SKM-1 (cell line): ENCODE measurements around the gene PROB1.
"Not testable (repeated sequence)": the region's sequence is repeated elsewhere in the genome, so short reads cannot be mapped to it uniquely, and the experiment has no call there.

ENCODE experiments used
- DNase-seq: peaks from one replicate; lab custom pipeline; 2025; ENCODE audit not compliant: unreplicated experiment; lab: John Stamatoyannopoulos, UW

PROB1 gene

DNA sequence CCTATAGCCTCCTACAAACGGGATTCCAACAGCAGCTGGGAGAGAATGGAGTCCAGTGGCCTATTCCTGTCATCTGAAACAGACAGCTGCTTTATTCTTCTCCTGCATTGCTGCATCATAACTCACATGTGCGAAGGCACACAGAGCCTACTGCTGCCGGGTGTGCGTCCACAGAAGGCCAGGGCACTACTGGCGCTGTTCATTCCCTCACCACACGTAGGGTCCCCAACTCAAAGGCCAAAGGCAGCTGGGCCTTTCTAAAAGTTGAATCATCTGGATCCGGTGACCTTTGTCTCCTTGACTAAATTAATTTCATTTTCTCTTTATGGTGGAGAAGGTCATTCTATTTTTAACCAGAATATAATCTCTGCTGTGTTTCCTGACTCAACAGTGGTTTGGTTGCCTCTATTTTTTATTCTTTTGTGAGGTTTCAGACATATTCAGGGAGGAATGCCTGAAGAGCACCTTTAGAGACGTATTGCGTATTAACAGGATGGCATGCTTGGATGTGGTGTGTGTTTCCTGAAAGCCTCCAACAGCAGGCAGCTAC, 19.8 kb upstream of the PROB1 start:
- no peak for DNase-seq

DNA sequence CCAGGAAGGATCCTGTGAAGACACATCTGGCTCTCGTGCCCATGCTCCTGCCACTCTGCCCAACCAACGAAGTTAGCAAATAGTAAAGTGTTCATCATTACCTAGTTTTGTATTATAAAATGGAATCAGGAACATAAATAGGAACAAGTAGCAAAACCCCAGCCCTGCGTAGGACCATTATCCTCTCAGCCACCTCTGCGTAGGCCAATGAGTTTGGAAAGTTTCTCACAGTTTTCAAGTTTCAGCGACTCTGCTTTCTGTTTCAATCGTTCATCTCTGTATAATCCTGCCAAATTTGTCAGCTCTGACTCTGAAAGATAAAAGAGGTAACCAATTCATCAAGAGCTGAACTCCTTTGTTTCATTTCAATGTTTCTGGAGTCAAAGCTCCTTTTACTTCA, 19.1 kb upstream of the PROB1 start:
- DNase-seq = no peak

DNA sequence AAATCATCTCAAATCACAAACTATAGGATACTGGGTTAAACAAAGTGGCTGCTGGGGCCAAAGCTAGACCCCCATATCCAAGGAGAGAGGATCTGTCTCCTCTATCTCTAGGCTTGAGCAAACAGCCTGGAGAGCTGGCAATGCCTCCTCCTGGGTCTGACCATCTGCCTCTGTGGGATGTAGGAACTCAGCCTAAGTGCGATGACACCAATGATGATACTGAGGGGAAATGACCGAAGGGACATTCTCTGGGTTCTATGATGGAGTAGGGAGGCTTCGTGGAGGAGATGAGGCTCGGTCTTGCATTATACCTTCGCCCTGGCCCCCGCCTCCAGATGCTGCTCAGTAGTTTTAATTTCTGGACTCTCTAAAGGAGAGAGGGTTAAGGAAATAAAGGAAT, 18.2 kb upstream of the PROB1 start:
- no peak for DNase-seq

DNA sequence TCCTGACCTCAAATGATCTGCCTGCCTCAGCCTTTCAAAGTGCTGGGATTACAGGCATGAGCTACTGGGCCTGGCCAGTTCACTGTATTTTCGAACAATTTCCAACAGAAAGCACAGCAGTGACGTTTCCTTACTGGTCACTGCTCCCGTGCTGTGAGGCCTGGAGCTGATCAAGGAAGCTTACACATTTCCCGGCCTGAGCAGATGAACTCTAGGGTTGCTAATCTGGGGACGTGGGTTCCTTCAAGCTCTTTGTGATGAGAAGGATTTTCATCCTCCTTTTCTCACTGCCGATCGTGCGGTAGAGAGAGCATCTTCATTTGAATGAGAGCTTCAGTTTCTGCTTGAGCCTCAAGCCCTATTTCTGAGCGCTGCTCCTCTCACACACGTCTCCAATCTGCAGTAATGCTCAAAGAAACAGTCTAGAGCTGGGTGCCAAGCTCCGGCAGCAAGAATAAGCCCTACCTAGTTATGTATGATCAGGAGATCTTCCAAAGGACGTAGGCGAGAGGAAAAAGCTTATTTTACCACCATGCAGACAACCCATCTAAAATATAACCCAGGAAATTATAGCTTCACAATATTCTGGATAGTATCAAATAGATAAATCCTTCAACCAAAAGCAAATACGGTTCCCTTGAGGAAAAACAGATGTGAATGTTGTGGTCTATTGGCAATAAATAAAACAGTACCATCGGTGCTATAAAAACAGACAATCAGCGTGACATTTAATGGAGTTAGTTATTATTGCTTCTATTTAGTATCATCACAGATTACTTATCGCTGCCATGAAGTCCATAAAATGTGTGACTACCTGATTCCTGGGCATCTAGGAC, 16.3 kb upstream of the PROB1 start:
- DNase-seq = no peak

DNA sequence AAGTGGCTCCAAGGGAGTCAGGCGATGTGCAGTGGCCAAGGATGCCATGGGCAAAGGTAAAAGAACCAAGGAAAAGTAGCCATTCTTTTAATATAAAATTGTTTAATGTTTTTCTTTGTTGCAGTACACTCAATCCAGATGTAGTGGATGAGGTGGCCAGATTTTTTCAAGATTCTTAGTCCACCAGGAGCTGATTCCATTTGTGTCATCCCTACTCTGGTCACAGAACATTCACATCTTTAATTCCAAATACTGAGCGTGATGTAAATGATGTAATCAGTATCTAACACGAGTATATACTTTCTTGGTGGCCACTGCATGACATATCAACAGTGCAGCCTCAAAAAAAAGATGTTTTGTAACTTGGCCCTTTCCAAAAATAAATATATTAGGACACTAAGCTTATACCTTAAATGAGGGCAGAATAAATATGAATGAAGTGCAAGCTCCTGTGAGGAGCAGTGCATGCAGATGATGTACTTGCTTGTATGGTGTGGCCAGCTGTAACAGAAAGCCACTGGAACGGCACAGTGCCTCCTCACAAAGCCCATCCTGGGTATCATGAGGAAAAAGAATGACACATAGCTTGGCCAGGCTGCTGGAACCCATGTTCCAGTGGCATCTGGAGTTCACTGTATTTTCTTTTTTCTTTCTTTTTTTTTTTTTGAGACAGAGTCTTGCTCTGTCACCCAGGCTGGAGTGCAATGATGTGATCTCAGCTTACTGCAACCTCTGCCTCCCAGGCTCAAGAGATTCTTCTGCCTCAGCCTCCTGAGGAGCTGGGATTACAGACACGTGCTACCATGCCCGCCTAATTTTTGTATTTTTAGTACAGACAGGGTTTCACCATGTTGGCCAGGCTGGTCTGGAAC, 15.5 kb upstream of the PROB1 start:
- DNase-seq = no peak

DNA sequence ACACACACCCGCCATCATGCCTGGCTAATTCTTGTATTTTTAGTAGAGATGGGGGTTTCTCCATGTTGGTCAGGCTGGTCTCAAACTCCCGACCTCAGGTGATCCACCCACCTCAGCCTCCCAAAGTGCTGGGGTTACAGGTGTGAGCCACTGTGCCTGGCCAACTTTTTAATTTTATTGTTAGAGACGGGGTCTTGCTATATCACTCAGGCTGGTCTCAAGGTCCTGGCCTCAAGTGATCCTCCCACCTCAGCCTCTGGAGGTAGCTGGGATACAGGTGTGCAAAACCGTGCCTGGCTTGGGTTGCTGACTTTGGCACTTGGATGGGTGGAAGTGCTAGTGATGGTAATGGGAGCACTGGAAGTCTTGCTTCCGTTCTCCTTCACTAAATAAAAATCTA, 14.2 kb upstream of the PROB1 start:
- DNase-seq = not testable (repeated sequence)

DNA sequence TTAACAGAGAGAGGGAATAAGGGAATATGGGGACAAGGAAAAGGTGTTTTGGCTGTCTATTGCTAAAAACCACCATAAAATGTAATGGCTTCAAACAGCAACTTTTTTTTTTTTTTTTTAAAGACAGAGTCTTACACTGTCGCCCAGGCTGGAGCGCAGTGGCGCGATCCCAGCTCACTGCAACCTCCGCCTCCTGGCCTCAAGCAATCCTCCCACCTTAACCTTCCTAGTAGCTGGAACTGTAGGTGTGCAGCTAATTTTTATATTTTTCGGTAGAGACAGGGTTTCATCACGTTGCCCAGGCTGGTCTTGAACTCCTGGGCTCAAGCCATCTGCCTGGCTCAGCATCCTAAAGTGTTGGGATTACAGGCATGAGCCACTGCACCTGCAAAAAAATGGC, 13.3 kb upstream of the PROB1 start:
- DNase-seq = no peak

DNA sequence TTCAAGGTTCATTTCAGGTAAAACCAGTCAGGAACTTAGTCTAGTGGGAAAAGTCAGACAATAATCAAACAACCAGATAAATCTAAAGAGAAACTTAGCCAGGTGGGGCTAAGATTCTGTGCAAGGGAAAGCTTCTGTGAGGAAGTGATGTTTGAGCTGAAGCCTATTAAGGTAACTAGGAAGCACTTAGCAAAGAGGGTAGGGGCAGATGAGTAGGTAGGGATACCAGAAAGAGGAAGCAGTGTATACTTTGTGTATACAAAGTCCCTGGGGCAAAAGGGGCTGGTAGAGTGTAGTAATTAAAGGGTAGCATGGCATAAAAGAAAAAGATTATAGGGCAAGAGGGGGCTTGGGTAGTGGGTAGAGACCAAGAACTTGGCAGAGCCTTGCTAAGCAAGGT, 12.6 kb upstream of the PROB1 start:
- DNase-seq = peak; percentile 67

DNA sequence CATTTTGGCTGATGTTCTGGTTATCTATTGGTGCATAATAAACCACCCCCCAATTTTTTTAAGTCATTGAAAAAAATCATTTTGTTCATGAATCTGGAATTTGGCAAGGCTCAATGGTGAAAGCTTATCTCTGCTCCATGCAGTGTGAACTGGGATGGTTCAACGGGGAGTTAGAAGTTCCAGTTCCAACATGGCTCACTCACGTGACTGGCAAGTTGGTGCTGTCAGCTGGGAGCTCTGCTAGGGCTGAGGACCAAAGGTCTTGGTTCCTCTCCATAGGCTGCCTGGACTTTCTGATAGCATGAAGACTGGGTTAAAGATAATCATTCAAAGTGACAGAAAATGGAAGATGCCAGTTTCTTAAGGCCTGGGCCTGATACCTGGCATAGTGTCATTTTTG, 12.1 kb upstream of the PROB1 start:
- no peak for DNase-seq

DNA sequence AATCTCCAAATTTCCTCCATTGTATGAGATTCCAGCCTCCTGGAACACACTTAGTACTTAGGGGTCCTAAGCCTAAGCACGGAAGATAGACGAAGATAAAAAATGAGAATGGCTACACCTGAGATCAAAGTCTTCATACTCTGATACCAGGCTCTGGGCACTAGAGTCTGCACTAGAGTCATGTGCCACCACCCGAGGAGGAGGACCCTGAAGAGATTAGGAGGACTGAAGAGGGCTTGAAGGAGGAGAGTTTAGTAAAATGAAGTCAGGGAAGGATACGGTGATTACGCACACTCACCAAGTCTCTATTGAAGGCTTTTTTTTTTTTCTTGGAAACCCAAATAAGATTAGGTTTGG, 9.6 kb upstream of the PROB1 start:
- no peak for DNase-seq

DNA sequence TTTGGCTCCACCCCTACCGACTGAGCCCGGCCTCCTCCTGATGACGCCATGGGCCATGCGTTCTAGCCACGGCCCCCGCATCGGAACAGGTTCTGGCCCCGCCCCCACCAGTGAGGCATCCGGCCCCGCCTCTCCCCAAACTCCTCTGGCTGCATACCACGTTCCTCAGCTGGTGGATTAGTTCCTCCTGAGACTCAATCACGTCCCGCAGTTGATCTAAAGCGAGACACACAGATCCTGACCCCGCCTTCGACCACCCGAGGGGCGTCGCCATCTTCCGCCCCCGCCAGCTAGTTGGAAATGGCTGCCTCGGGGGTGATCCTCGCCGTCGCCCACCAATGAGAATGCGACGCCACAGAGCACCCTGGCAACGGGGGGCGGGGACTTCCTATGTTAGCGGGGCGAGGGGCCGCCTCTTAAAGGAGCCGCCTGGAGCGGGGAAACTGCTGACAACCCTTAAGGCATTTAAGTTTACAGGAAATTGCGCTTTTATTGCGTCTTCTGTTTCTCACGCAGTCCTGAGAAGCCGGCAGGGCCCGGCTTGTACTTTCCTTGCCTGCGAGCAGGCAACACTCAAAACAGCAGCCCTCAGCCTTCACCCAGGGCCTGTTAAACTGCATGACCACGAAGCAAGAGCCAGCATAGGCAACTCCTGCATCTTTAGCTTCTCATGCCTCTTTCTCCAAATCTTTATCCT, 9.0 kb upstream of the PROB1 start, which contains the start of gene SPATA24:
SPATA24 (minus strand) TSS at position 303 of the 697 bp plus-strand sequence; CDS start at position 274, 29 bp downstream.
- DNase-seq = peak; percentile 97

DNA sequence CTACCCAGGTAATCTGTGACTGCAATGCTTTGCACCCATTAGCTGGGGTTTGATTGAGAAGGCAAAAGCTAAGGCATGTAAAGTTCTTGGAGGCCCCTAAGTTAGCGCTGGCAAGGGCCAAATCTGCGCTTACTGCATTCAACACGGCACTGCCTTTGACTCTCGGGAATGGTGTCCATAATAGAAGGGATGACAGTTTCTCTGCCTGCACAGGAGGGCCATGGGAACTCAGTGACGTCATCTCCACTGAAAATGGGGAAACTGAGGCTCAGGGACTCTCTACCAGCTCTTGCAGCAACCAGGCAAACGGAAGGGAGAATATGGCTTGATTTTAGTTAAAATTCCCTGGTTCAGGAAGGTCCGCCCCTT, 8.5 kb upstream of the PROB1 start:
- no peak for DNase-seq

DNA sequence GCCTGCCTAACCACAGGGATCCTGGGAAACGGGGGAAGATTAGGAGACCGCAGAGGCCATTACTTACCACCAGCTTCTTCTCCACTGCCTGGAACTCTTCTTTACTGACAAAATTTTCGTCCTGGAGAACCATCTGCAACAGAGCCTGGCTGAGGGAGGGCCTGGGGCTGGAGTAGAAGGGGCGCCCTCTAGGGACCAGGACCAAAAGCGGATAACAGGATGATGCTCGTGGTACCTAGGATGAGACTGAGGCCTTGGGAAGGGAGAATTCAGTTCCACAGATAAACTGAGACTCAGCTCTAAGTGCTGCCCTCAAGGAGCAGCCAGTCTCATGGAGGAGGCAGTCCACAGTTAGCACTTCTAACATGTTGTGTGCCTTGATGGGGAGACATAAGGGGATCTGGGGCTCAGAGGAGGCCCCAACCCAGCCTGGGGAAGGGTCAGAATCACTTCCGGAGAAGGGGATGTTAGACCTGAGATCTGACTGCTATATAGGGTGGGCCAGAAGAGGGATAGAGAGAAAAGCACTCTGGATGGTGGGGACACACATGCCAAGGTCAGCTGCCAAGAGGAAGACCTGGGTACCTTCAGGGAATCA, 7.8 kb upstream of the PROB1 start:
- no peak for DNase-seq

DNA sequence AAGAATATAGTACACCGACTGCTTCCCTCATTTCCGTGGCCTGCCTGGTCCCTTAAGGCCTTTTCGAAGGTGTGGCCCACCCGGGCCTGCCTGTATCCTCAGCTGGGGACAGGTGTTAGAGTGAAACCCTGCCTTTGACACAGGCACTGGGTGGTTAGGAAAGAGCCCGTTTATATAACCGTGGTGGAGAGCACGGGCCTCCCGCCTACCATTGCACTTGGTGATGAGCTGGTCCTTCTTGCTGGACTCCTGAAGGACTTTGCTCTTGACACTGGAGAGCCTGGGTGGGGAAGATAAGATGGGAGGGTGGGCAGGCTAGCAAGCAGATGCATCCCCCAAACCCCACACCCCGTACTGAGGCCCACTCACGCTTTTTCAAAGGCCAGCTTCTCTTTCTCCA, 6.6 kb upstream of the PROB1 start:
- no peak for DNase-seq

DNA sequence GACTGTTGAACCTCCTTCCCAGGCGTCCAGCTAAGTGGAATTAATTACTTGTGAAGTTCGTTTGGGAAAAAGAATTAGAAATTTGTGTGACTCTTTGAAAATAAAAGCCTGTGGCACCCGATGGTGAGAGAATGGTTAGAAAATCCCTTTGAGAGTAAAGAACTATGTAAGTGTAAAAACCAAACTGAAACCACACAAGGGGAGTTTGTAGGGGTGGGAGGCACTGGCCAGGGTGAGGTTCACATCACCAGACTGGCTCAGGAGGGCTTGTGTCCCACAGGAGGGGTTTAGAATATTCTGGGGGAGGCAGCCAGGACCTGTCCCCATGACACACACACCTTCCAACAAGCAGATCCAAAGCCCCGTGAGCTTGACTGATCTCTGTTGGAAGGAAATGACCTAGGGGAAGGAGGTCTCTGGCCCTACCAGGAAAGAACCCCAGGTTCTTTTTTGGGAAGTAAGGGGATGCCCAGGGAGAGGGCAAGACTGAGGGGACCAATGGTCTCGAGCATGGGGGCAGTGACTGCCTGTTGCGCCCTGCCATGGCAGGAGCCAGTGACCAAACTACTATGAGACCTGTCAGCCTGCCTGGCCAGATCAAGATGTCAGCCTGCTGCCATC, 4.7 kb upstream of the PROB1 start:
- no peak for DNase-seq

DNA sequence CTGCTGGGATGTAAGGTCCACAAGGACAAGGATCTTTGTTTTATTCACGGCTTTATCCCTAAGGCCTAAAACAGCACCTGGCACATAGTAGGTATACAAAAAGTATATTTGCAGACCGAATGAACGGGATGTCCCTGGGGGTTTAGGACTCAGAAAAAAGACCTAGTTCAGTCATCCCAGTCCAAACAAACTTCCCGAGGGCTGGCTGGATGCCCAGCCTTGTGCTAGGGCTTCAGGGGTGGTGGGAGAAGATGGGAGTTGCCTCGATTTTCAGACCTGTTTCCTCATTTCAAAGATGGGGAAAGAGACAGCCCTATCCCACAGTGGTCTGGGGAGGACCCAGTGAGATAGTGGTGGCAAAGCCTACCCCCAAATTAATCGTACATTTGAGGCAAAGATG, 3.0 kb upstream of the PROB1 start:
- no peak for DNase-seq

DNA sequence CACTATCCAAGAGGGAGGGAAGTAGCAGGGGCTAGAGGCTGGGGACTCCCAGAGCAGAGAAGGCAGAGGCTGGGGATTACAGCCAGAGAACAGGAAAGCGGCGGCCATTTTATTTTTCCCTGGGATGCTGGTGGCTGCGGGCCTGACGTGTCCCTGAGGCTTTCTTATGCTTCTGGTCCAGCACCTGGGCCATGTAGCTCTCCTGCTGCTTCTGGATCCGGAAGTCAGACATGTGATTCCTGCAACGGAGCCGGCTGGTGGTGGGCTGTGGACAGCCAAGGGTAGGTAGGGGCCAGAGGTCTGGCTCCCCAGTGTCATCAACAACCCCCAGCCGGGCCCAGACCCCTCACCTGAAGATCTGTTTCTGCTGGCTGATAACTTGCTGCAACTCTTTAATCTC, 1.8 kb upstream of the PROB1 start:
- DNase-seq = no peak

DNA sequence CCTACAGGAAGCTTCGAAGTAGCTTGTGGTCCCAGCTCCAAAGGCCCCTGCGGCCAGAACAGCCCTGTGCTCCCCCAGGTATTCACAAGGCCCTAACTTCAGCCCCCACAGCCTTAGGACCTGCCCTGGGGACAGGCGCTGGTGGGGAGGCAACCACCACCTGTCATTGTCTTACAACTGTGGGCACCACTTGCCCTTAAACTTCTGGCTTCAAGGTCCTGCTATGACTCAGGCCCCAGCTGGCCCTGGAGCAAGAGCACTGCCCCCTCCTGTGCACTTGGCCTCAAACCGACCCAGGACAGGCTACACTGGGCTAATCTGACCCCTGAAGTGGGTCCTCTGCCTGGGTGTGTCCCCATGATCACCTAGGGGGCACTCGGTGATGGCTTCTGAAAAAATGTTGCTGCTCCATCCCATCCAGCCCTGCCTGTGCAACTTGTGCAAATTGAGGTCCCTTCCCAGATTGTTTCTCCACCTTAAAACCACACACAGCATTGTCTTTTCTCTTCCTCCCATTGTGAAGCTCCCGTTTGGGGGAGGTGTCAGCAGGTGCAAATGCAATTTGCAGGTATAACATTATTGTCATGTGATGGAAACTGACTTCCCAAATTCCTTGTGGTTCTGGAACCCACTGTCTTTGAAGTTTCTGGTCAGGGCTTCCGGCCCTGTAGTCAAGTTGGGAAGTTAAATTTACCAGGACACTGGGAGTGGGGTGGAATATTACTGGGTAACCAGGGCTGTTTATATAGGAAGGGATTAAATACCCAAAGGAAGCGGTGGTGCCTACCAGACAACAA, 1.1 kb upstream of the PROB1 start:
- no peak for DNase-seq

DNA sequence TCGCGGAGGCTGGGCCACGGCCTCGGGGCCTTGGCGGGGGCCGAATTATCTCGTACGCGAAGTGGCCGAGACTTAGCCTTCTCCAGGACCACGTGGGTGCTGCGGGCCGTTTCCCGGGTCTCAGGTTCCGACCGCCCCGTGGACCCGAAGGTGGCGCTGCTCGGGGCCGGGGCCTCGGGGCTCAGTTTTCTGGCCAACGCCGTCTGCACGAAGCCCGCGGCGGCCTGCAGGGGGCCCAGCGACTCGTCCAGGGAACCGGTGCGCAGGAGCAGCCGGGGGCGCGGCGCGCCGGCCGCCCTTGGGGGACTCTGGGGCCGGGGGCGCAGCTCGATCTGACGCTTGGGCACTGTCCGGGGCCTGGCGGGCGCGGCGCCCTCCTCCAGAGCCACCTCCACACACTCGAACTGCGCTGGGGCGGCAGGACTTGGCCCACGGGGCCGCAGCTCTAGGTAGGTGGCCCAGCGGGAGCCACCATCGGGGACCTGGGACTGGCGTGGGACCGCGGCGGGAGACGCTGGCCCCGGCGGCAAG, 716 bp downstream of the PROB1 start:
- no peak for DNase-seq
